WTC11 (cell line): ENCODE data around the gene UBE2V1. TPM values are rescaled to one million over a fixed set of nuclear protein-coding genes. Genes with fewer than 3 reads are reported as not detected.
A peak's percentile ranks its signal among the peaks of the same experiment; 100 is the strongest.

ENCODE experiments used
- ATAC-seq: fragments of 200-7000 bp; cut with Tn5 transposase; 2 replicates; pipeline ENCODE4 v1.10.0; 2021; ENCODE audit warnings: mild to moderate bottlenecking, moderate library complexity
- CTCF ChIA-PET: fragments of 300-600 bp; sonication (Branson Sonifier 250); formaldehyde crosslinking; loops from one replicate; lab custom pipeline; 2021; ENCODE audit warnings: antibody characterized with exemption; lab: Charles Lee
- POLR2A ChIA-PET: fragments of 350-600 bp; sonication (Branson Sonifier 250); formaldehyde crosslinking; loops from one replicate; lab custom pipeline; 2021; ENCODE audit warnings: antibody characterized with exemption; lab: Charles Lee
- DNase-seq: peaks from one replicate; pipeline ENCODE4 v3.0.0; 2021; ENCODE audit warnings: low spot score
- H3K27ac Mint-ChIP-seq: 2 replicates; pipeline ENCODE4 v1.8.0; 2021; ENCODE audit warnings: mixed read lengths
- H3K27me3 Mint-ChIP-seq: 2 replicates; pipeline ENCODE4 v1.8.0; 2021; ENCODE audit warnings: low read depth, mild to moderate bottlenecking, moderate library complexity, mixed read lengths
- H3K36me3 Mint-ChIP-seq: 2 replicates; pipeline ENCODE4 v1.8.0; 2021; ENCODE audit warnings: mixed read lengths
- H3K4me1 Mint-ChIP-seq: 2 replicates; pipeline ENCODE4 v1.8.0; 2022; ENCODE audit warnings: mixed read lengths
- H3K4me3 Mint-ChIP-seq: 2 replicates; pipeline ENCODE4 v1.8.0; 2021; ENCODE audit warnings: mild to moderate bottlenecking, moderate library complexity, mixed read lengths
- H3K9me3 Mint-ChIP-seq: 2 replicates; pipeline ENCODE4 v1.8.0; 2021; ENCODE audit warnings: mixed read lengths
- FOXP1 ChIP-seq: sonication (generic); formaldehyde crosslinking; IDR thresholded peaks from 2 replicates; pipeline ENCODE4 v1.8.0; 2022; ENCODE audit warnings: missing genetic modification reagents, mild to moderate bottlenecking, moderate library complexity, borderline replicate concordance
- GTF2I ChIP-seq: fragments of 250-450 bp; sonication (Bioruptor Pico); conservative IDR thresholded peaks from 2 replicates; pipeline ENCODE4 v1.4.0; 2021; ENCODE audit warnings: mild to moderate bottlenecking
- HMGA2 ChIP-seq: fragments of 250-450 bp; sonication (Bioruptor Pico); IDR thresholded peaks from 2 replicates; pipeline ENCODE4 v1.4.0; 2021; ENCODE audit warnings: mild to moderate bottlenecking, moderate library complexity
- SMAD3 ChIP-seq: sonication (generic); formaldehyde crosslinking; IDR thresholded peaks from 2 replicates; pipeline ENCODE4 v1.8.0; 2022; ENCODE audit warnings: missing genetic modification reagents, mild to moderate bottlenecking, borderline replicate concordance
- TCF7 ChIP-seq: sonication (generic); formaldehyde crosslinking; IDR thresholded peaks from 2 replicates; pipeline ENCODE4 v1.8.0; 2022; ENCODE audit warnings: mild to moderate bottlenecking, low read depth, missing genetic modification reagents, moderate library complexity
- TEAD1 ChIP-seq: sonication (generic); formaldehyde crosslinking; IDR thresholded peaks from 2 replicates; pipeline ENCODE4 v1.8.0; 2022; ENCODE audit warnings: mild to moderate bottlenecking, missing genetic modification reagents
- ZNF138 ChIP-seq: sonication (generic); formaldehyde crosslinking; conservative IDR thresholded peaks from 2 replicates; pipeline ENCODE4 v1.8.1; 2022; ENCODE audit warnings: mild to moderate bottlenecking, moderate library complexity, missing genetic modification reagents
- ZNF263 ChIP-seq: sonication (generic); formaldehyde crosslinking; IDR thresholded peaks from 2 replicates; pipeline ENCODE4 v1.8.1; 2022; ENCODE audit warnings: low read depth, mild to moderate bottlenecking, moderate library complexity, missing genetic modification reagents
- ZNF317 ChIP-seq: sonication (generic); formaldehyde crosslinking; IDR thresholded peaks from 2 replicates; pipeline ENCODE4 v1.8.1; 2023; ENCODE audit warnings: low read depth, mild to moderate bottlenecking, moderate library complexity, missing genetic modification reagents, borderline replicate concordance
- ZNF396 ChIP-seq: fragments of 250-450 bp; sonication (Bioruptor Pico); IDR thresholded peaks from 2 replicates; pipeline ENCODE4 v1.8.0; 2021; ENCODE audit warnings: mild to moderate bottlenecking, moderate library complexity, borderline replicate concordance
- total RNA-seq: library from RNA; stranded (reverse); gene quantifications from 3 replicates; pipeline ENCODE4 v1.2.3, GENCODE V29; 2021
- TF ChIP-seq, protein P1 (sequence below): sonication (generic); formaldehyde crosslinking; IDR thresholded peaks from 2 replicates; pipeline ENCODE4 v1.8.1; 2022; ENCODE audit warnings: missing genetic modification reagents, borderline replicate concordance
- TF ChIP-seq, protein P2 (sequence below): sonication (generic); formaldehyde crosslinking; conservative IDR thresholded peaks from 2 replicates; pipeline ENCODE4 v1.8.1; 2023; ENCODE audit warnings: mild to moderate bottlenecking, low read depth, missing genetic modification reagents, moderate library complexity
- TF ChIP-seq, protein P3 (sequence below): sonication (generic); formaldehyde crosslinking; IDR thresholded peaks from 2 replicates; pipeline ENCODE4 v1.8.0; 2023; ENCODE audit warnings: missing genetic modification reagents, mild to moderate bottlenecking, borderline replicate concordance
- TF ChIP-seq, protein P4 (sequence below): sonication (generic); formaldehyde crosslinking; IDR thresholded peaks from 2 replicates; pipeline ENCODE4 v1.8.1; 2023; ENCODE audit warnings: mild to moderate bottlenecking, missing genetic modification reagents, borderline replicate concordance
- TF ChIP-seq, protein P5 (sequence below): fragments of 250-450 bp; sonication (Bioruptor Pico); conservative IDR thresholded peaks from 2 replicates; pipeline ENCODE4 v1.9.0; 2021; ENCODE audit warnings: mild to moderate bottlenecking
- TF ChIP-seq, protein P6 (sequence below): fragments of 200-600 bp; IDR thresholded peaks from 2 replicates; pipeline ENCODE4 v1.8.0; 2022; ENCODE audit warnings: antibody characterized with exemption

The UBE2V1 gene
- total RNA-seq, 1 experiment from 2014 or later = 144 TPM

DNA sequence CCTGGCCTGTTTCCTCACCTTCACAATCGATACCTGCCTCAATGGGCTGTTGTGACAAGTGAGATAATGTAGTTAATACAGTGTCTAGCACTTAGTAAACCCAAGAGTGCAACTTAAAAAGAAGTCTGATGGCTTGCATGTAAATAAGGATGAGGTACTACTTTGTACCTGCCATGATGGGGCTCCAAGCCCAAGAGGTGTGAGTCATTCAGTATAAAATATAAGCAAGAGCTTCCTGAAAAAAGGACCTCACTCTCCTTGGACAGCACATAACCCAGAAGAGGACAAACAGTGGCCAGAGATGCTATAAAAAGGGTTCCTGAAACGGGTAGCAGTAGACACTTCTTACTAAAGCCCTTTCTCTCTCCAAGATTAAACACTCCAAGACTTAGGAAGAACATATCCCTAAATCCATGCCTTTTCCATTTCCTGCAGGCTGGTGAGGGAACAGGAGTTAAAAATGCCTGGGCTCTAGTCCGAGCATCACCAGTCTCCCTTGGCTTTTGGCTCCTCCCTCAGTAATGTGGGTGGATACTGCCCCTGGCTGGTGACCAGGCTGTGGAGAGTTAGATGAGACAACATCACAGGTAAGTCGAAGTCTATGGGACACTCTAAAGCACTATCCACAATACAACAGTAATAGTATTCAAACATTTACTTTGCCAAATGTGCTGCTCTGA lies 4.3 kb downstream of the UBE2V1 start:
- DNase-seq (no peak), ATAC-seq (peak; percentile 21)
- no peaks in the 10 kb centered on the region for H3K9me3 Mint-ChIP-seq
- peak overlapping the region; percentile 67 for H3K27ac Mint-ChIP-seq
- CTCF ChIA-PET = interaction anchor here (1.9 to 2.6 kb wide), 2 partner anchors 23 to 70 kb away, joined by 5 to 7 read pairs; no protein-coding TSS in a partner anchor
- TF ChIP-seq TCF7 = no peak
- no peak for TF ChIP-seq ZNF396 (CRISPR knock-in tag)
- TF ChIP-seq, protein P1, sequence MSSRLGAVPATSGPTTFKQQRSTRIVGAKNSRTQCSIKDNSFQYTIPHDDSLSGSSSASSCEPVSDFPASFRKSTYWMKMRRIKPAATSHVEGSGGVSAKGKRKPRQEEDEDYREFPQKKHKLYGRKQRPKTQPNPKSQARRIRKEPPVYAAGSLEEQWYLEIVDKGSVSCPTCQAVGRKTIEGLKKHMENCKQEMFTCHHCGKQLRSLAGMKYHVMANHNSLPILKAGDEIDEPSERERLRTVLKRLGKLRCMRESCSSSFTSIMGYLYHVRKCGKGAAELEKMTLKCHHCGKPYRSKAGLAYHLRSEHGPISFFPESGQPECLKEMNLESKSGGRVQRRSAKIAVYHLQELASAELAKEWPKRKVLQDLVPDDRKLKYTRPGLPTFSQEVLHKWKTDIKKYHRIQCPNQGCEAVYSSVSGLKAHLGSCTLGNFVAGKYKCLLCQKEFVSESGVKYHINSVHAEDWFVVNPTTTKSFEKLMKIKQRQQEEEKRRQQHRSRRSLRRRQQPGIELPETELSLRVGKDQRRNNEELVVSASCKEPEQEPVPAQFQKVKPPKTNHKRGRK = no peak
- TF ChIP-seq, protein P2, sequence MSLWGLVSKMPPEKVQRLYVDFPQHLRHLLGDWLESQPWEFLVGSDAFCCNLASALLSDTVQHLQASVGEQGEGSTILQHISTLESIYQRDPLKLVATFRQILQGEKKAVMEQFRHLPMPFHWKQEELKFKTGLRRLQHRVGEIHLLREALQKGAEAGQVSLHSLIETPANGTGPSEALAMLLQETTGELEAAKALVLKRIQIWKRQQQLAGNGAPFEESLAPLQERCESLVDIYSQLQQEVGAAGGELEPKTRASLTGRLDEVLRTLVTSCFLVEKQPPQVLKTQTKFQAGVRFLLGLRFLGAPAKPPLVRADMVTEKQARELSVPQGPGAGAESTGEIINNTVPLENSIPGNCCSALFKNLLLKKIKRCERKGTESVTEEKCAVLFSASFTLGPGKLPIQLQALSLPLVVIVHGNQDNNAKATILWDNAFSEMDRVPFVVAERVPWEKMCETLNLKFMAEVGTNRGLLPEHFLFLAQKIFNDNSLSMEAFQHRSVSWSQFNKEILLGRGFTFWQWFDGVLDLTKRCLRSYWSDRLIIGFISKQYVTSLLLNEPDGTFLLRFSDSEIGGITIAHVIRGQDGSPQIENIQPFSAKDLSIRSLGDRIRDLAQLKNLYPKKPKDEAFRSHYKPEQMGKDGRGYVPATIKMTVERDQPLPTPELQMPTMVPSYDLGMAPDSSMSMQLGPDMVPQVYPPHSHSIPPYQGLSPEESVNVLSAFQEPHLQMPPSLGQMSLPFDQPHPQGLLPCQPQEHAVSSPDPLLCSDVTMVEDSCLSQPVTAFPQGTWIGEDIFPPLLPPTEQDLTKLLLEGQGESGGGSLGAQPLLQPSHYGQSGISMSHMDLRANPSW = no peak
- TF ChIP-seq GTF2I (CRISPR knock-in tag) = no peak
- H3K4me1 Mint-ChIP-seq = peaks cover 65% of the 10 kb centered on the region
- H3K36me3 Mint-ChIP-seq = no peaks in the 10 kb centered on the region
- POLR2A ChIA-PET = interaction anchor here (0.7 kb wide), 1 partner anchor 20 kb away, joined by 8 read pairs; no protein-coding TSS in a partner anchor
- no peaks in the 10 kb centered on the region for H3K27me3 Mint-ChIP-seq
- no peak overlapping the region for H3K4me3 Mint-ChIP-seq

DNA sequence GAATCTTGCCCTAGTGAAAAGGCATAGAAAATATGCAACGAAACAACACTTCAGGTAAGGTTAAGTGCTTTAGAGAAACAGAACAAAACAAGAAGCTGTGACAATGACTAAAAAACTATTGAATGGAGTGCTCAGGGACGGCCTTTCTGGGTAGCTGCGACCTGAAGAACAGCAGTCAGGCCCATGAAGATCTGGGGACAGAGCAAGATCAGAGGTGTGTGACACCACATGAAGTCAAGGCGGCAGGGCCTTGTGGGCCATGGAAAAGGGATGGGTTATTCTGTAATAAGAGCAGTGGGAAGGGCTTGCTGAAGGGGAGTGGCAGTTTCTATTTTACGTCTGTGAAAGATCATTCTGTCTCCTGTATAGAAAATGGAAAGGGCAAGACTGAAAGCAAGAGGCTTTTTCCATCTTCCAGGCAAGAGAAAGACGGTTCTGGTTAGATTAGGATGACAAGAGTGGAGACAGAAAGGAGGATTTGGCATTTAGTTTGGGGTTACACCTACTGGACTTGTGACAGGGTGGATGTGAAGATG lies 5.1 kb downstream of the UBE2V1 start:
- Mint-ChIP-seq H3K9me3 (no peaks in the 10 kb centered on the region), H3K4me1 (peaks cover 62% of the 10 kb centered on the region), H3K36me3 (no peaks in the 10 kb centered on the region), H3K27ac (peak overlapping the region; percentile 65), H3K4me3 (no peak overlapping the region), H3K27me3 (no peaks in the 10 kb centered on the region)
- CTCF ChIA-PET = interaction anchor here (0.6 kb wide), 1 partner anchor 71 kb away, joined by 5 read pairs; no protein-coding TSS in a partner anchor
- no peak for ATAC-seq
- DNase-seq = no peak
- POLR2A ChIA-PET = no interaction called here
- TF ChIP-seq ZNF263 (CRISPR knock-in tag) (no peak), ZNF317 (CRISPR knock-in tag) (no peak), SMAD3 (CRISPR knock-in tag) (no peak), HMGA2 (CRISPR knock-in tag) (no peak), FOXP1 (CRISPR knock-in tag) (no peak), ZNF138 (CRISPR knock-in tag) (no peak), TEAD1 (CRISPR knock-in tag) (no peak)
- TF ChIP-seq, protein P3, sequence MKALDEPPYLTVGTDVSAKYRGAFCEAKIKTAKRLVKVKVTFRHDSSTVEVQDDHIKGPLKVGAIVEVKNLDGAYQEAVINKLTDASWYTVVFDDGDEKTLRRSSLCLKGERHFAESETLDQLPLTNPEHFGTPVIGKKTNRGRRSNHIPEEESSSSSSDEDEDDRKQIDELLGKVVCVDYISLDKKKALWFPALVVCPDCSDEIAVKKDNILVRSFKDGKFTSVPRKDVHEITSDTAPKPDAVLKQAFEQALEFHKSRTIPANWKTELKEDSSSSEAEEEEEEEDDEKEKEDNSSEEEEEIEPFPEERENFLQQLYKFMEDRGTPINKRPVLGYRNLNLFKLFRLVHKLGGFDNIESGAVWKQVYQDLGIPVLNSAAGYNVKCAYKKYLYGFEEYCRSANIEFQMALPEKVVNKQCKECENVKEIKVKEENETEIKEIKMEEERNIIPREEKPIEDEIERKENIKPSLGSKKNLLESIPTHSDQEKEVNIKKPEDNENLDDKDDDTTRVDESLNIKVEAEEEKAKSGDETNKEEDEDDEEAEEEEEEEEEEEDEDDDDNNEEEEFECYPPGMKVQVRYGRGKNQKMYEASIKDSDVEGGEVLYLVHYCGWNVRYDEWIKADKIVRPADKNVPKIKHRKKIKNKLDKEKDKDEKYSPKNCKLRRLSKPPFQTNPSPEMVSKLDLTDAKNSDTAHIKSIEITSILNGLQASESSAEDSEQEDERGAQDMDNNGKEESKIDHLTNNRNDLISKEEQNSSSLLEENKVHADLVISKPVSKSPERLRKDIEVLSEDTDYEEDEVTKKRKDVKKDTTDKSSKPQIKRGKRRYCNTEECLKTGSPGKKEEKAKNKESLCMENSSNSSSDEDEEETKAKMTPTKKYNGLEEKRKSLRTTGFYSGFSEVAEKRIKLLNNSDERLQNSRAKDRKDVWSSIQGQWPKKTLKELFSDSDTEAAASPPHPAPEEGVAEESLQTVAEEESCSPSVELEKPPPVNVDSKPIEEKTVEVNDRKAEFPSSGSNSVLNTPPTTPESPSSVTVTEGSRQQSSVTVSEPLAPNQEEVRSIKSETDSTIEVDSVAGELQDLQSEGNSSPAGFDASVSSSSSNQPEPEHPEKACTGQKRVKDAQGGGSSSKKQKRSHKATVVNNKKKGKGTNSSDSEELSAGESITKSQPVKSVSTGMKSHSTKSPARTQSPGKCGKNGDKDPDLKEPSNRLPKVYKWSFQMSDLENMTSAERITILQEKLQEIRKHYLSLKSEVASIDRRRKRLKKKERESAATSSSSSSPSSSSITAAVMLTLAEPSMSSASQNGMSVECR = no peak
- TF ChIP-seq, protein P4, sequence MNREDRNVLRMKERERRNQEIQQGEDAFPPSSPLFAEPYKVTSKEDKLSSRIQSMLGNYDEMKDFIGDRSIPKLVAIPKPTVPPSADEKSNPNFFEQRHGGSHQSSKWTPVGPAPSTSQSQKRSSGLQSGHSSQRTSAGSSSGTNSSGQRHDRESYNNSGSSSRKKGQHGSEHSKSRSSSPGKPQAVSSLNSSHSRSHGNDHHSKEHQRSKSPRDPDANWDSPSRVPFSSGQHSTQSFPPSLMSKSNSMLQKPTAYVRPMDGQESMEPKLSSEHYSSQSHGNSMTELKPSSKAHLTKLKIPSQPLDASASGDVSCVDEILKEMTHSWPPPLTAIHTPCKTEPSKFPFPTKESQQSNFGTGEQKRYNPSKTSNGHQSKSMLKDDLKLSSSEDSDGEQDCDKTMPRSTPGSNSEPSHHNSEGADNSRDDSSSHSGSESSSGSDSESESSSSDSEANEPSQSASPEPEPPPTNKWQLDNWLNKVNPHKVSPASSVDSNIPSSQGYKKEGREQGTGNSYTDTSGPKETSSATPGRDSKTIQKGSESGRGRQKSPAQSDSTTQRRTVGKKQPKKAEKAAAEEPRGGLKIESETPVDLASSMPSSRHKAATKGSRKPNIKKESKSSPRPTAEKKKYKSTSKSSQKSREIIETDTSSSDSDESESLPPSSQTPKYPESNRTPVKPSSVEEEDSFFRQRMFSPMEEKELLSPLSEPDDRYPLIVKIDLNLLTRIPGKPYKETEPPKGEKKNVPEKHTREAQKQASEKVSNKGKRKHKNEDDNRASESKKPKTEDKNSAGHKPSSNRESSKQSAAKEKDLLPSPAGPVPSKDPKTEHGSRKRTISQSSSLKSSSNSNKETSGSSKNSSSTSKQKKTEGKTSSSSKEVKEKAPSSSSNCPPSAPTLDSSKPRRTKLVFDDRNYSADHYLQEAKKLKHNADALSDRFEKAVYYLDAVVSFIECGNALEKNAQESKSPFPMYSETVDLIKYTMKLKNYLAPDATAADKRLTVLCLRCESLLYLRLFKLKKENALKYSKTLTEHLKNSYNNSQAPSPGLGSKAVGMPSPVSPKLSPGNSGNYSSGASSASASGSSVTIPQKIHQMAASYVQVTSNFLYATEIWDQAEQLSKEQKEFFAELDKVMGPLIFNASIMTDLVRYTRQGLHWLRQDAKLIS (CRISPR knock-in tag) = no peak
- TF ChIP-seq, protein P5, sequence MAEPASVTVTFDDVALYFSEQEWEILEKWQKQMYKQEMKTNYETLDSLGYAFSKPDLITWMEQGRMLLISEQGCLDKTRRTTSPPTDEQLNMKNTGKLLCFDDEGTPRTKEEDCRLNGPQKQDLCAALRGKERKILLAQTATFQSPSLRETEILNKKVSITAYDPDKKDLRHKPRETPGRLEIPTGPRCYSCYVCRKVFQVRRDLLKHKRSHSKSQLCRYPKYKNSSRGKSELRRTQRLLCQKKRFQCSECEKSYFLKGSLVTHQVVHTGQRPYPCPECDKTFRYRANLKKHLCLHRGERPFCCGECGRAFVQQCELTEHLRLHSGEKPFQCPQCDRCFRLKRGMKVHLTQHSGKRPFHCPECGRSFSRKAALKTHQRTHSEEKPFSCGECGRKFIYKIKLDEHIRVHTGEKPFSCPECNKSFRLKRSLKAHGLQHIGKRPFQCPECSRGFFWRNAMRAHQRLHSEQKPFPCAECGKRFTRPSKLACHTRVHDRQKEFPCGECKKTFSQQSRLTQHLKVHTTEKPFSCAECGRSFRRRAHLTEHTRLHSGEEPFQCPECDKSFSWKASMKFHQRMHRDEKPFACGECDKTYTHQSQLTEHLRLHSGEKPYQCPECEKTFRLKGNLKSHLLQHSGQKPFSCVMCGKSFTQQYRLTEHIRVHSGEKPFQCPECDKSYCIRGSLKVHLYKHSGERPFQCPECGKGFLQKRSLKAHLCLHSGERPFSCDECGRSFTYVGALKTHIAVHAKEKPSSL = no peak
- TF ChIP-seq, protein P6, sequence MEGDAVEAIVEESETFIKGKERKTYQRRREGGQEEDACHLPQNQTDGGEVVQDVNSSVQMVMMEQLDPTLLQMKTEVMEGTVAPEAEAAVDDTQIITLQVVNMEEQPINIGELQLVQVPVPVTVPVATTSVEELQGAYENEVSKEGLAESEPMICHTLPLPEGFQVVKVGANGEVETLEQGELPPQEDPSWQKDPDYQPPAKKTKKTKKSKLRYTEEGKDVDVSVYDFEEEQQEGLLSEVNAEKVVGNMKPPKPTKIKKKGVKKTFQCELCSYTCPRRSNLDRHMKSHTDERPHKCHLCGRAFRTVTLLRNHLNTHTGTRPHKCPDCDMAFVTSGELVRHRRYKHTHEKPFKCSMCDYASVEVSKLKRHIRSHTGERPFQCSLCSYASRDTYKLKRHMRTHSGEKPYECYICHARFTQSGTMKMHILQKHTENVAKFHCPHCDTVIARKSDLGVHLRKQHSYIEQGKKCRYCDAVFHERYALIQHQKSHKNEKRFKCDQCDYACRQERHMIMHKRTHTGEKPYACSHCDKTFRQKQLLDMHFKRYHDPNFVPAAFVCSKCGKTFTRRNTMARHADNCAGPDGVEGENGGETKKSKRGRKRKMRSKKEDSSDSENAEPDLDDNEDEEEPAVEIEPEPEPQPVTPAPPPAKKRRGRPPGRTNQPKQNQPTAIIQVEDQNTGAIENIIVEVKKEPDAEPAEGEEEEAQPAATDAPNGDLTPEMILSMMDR = no peak
